Measurements from ENCODE around the gene HK3.

GRCh38 chr5:176868731-176869130, 30.4 kb downstream of the HK3 start:
- TF ChIP-seq CTCF (conservative IDR thresholded peaks at IDR 0.05; ENCODE audit: low read depth, low read length) (no peak), EZH2phosphoT487 (IDR thresholded peaks at IDR 0.05; ENCODE audit: borderline replicate concordance, low read length) (no peak), EZH2 (IDR thresholded peaks at IDR 0.05; ENCODE audit: low read length, unreplicated experiment) (no peak)
